ENCODE data around the gene PKDCC. TPM values are rescaled to one million over a fixed set of nuclear protein-coding genes. Genes with fewer than 3 reads are reported as not detected.

PKDCC gene
- total RNA-seq, 4 donors from 2014 or later = 2.5 to 8.5 (median 6.2) TPM

DNA sequence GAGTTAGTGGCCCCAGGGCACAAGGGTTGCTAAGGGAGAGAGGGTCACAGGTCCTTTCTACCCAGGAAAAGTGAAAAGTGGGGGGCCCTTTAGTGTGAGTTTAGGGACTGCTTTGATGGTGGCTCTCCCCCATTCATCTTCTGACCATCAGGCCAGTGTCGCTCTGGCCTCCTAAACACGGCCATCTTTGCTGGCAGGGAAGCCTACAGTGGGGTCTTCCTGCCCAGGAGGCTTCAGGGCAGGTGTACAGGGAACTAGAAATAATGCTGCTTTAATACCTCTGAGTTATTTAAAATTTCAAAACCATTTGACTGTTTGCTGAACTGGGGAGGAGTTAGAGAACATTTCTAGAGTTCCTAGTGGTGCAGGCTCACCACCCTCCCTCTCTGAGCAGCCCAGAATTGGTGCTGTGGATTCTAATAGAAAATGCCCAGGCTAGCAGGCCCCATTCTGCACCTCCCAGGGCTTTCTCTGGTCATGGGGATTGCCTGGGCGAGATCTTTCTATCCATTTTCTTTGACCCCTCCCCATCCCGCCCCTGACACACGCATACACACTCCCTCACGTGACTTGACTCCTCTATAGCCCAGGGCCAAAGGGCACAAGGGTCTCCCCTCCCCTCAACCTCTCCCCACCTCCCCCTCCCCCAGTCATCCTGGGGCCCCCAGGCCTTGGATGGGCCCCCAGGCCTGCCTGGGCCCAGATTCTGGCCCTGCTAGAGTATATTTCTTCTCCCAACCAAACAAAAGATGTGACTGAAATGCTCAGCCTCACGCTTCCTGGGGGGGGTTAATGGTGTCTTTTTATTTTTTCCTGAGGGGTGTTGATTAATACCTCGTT lies 3.1 kb downstream of the PKDCC start:
- Histone ChIP-seq H3K27ac (peak overlapping the region; percentile 67), H3K4me1 (peaks cover 47% of the 10 kb centered on the region), H3K27me3 (peaks cover 21% of the 10 kb centered on the region), H3K4me3 (peak overlapping the region; percentile 72), H3K9me3 (no peaks in the 10 kb centered on the region), H3K36me3 (no peaks in the 10 kb centered on the region)
- DNase-seq (ENCODE audit: low spot score in 2 of 2) = no peak
- WGBS = 73% methylated on average over 8 of the region's 8 CpGs
- TF ChIP-seq, protein P1, sequence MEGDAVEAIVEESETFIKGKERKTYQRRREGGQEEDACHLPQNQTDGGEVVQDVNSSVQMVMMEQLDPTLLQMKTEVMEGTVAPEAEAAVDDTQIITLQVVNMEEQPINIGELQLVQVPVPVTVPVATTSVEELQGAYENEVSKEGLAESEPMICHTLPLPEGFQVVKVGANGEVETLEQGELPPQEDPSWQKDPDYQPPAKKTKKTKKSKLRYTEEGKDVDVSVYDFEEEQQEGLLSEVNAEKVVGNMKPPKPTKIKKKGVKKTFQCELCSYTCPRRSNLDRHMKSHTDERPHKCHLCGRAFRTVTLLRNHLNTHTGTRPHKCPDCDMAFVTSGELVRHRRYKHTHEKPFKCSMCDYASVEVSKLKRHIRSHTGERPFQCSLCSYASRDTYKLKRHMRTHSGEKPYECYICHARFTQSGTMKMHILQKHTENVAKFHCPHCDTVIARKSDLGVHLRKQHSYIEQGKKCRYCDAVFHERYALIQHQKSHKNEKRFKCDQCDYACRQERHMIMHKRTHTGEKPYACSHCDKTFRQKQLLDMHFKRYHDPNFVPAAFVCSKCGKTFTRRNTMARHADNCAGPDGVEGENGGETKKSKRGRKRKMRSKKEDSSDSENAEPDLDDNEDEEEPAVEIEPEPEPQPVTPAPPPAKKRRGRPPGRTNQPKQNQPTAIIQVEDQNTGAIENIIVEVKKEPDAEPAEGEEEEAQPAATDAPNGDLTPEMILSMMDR (IDR thresholded peaks at IDR 0.05) = no peak
- no peak for TF ChIP-seq POLR2AphosphoS5 (IDR thresholded peaks at IDR 0.05)
- TF ChIP-seq EP300 (IDR thresholded peaks at IDR 0.05) = no peak
- no peak for TF ChIP-seq POLR2A (IDR thresholded peaks at IDR 0.05)

DNA sequence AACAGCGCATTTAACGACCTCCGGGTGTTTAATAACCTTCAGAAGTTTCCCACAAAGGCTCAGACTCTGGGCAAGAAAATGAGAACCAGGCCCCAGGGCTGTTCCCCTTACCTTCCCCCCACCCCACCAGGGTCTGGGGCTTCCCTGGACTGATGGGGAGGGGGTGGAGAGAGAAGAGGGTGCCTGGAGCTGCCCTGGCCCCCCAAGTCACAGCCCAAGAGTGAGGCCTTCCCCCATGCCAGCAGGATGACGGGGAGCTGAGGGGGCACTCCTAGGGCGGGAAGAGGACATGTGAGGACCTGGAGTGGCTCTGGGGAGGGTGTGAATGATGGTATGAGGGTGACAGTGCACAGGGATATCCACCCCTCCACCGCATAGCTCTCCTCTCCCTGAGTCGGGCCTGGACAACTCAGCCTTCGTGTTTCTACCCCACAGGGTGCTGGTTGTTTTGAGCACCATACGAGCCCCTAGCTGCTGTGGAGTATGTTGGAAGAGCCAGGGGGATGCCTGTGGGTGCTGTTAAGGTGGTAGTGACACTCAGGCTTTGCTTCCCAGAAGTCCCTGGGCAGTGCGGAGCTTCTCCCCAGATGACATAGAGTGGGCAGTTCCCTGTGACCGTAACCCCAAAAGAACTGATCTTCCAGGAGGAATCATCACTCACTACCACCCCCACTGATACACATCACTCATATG lies 3.9 kb downstream of the PKDCC start:
- Histone ChIP-seq H3K36me3 (peaks cover 5% of the 10 kb centered on the region), H3K4me1 (peaks cover 41% of the 10 kb centered on the region), H3K4me3 (peak overlapping the region; percentile 72), H3K9me3 (no peaks in the 10 kb centered on the region), H3K27me3 (peaks cover 21% of the 10 kb centered on the region), H3K27ac (peak overlapping the region; percentile 15)
- 92% methylated on average over 7 of the region's 11 CpGs for WGBS
- TF ChIP-seq POLR2AphosphoS5 (IDR thresholded peaks at IDR 0.05) (no peak), POLR2A (IDR thresholded peaks at IDR 0.05) (no peak), EP300 (IDR thresholded peaks at IDR 0.05) (no peak)
- TF ChIP-seq, protein P1 (IDR thresholded peaks at IDR 0.05) = no peak
- no peak for DNase-seq (ENCODE audit: low spot score in 2 of 2)

DNA sequence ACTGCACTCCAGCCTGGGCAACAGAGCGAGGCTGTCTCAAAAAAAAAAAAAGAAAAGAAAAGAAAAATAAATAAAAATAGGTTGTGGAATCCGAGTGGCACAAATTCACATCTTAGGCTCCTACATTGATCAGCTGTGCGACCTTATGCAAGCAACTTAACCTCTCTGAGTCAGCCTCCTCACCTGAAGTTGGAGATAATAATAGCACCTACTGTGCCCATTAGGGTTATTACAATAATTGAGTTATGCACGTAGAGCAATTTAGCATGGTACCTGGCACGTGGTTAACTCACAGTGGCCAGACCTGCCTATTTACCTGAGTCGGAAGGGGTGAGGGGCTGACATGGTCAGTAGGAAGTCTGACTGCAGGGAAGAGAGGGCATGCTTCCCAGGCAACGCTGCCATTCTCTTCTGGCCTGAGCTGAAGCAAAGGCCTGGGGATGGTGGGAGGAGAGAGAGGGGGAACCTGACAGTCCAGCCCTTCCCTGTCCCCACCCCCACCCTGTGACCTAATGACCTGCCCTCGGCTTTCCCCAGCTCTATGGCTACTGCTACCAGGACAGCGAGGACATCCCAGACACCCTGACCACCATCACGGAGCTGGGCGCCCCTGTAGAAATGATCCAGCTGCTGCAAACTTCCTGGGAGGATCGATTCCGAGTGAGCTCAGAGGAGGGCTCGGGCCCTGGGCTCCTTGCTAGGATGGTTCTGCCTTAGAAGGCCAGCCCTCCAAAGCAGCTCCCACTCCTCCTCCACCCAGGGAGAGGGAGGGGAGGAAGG lies 5.1 kb downstream of the PKDCC start:
- Histone ChIP-seq H3K4me1 (peaks cover 31% of the 10 kb centered on the region), H3K9me3 (no peaks in the 10 kb centered on the region), H3K36me3 (peaks cover 15% of the 10 kb centered on the region), H3K27ac (peak overlapping the region; percentile 15), H3K27me3 (peaks cover 15% of the 10 kb centered on the region), H3K4me3 (no peak overlapping the region)
- 88% methylated on average over 9 of the region's 14 CpGs for WGBS
- DNase-seq (ENCODE audit: low spot score in 2 of 2) = no peak
- TF ChIP-seq, protein P1 (IDR thresholded peaks at IDR 0.05) = no peak

DNA sequence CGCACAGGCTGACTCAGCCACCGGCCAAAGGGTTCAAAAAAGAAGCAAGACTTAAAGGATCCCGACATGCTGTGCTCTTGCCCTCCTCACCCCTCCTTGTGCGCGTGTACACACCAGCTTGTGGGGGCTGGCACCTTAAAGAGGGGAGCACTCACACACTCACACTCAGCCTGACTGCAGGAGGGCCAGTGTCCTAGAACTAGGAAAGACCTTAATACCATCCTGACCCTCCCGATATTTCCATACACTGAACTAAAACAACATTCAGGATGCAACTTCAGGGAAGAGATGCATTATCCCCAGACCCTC lies 5.6 kb downstream of the PKDCC start:
- DNase-seq (ENCODE audit: low spot score in 2 of 2) = no peak
- peak overlapping the region; percentile 15 for H3K27ac ChIP-seq

DNA sequence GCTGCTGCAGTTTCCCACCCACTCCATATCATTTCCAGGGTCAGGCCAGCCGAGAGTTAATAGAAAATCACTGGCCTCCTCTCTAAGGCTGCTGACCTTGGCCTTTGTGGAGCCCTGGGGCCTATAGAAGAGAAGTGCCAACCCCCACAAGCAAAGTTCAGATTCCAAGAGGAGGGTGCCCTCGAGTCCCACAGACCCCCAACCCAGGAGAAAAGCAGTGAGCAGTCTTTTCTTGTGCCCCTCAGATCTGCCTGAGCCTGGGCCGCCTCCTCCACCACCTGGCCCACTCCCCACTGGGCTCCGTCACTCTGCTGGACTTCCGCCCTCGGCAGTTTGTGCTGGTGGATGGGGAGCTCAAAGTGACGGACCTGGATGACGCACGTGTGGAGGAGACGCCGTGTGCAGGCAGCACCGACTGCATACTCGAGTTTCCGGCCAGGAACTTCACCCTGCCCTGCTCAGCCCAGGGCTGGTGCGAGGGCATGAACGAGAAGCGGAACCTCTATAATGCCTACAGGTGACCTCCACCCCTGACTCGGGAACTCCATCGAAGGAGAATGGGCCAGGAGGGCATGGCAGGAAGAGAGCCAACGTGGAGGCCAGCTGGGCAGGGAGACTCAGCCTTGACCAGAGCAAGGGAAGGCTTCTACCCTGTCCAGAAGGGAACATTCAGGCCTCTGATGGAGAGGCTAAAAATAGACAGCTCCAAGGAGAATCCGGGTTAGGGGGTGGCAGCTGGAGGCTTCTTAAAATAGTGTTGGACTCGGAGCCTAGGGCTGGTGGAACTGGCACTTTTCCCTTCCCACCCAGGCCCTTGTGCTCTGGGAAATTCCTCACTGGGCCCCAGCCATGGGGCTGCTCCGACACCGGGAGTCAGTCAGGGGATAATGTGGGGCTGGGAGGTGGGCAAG lies 6.2 kb downstream of the PKDCC start:
- Histone ChIP-seq H3K27me3 (peaks cover 8% of the 10 kb centered on the region), H3K9me3 (no peaks in the 10 kb centered on the region), H3K36me3 (peaks cover 23% of the 10 kb centered on the region), H3K4me3 (no peak overlapping the region), H3K4me1 (peaks cover 24% of the 10 kb centered on the region), H3K27ac (peak overlapping the region; percentile 15)
- peak; percentile 71 for TF ChIP-seq EP300 (IDR thresholded peaks at IDR 0.05)
- TF ChIP-seq, protein P1 (IDR thresholded peaks at IDR 0.05) = no peak
- 82% methylated on average over 24 of the region's 24 CpGs for WGBS
- DNase-seq (ENCODE audit: low spot score in 2 of 2) = no peak

More for the DNA sequence above, 5.6 kb downstream of the PKDCC start:
- Histone ChIP-seq H3K9me3 (no peaks in the 10 kb centered on the region), H3K27me3 (peaks cover 14% of the 10 kb centered on the region), H3K4me1 (peaks cover 30% of the 10 kb centered on the region), H3K4me3 (no peak overlapping the region), H3K36me3 (peaks cover 17% of the 10 kb centered on the region)
- no peak for TF ChIP-seq EP300 (IDR thresholded peaks at IDR 0.05)
- 82% methylated on average over 3 of the region's 6 CpGs for WGBS

All from suprapubic skin (tissue), 4 donors.